ENCODE results near the gene EVPLL.
"Not testable (repeated sequence)": the region's sequence is repeated elsewhere in the genome, so short reads cannot be mapped to it uniquely, and the experiment has no call there.

Gene EVPLL

DNA sequence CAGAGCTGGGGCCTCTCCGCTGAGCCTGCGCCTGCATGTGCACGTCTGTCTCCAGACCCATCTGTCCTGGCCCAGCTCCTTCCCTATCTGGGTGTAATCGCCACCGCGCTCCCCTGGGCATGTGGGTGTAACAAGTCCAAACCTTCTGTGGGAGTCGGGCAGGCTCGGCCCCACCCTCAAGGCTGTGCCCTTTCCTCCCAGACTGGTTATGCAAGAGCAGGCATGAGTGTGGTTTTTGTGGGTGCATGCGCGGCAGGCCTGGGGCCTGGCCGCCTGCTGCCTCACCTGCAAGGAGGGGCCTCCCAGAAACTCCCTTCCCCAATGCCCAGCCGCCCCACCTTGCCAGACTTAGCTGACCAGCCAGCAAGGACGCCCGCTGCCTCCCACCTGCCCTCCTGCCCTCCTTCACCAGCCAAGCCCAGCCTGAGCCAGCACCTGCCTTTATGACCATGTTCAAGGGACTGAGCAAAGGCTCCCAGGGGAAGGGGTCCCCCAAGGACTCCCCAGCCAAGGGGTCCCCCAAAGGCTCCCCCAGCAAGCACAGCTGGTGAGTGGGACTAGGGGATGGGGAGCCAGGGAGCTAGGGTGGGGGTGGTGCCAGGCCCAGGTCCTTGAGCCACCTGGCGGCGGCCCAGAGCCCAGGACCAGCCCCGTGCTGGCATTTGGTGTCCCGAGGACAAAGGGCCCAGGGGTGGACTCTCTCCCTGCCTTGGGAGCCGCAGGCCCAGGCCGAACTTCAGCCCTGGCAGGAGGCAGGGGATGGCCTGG lies at the start of gene EVPLL:
Gene EVPLL, plus strand, starts transcription at position 342 of the 768 bp plus-strand sequence. CDS start 3,160 bp downstream, outside the sequence.
- peak; percentile 46 for DNase-seq

DNA sequence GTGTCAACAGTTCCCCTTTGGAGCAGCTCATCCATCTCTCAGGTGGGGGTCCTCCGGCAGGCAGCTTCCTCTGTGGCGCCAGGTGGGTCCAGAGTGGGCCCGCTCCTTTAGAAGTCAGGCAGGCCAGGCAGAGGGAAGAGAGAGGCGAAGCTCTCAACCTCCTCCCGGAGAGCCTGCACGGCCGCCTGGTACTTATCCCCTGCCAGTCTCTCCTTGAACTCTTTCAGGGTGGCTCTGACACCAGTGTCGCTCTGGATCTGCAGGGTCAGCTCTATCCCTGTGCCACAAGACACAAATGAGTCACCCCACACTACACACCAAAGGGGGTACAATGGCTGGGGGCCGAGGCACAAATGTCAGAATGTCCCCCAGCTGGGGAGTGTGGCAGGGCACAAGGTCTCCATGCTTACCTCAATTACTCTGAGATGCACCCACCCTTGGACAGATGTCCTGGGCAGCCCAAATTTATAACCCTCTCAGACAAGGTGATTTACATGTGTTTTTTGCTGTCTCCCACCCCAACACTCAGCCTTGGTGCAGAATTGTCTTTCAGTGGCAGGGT lies 48.9 kb upstream of the EVPLL start:
- DNase-seq = no peak

DNA sequence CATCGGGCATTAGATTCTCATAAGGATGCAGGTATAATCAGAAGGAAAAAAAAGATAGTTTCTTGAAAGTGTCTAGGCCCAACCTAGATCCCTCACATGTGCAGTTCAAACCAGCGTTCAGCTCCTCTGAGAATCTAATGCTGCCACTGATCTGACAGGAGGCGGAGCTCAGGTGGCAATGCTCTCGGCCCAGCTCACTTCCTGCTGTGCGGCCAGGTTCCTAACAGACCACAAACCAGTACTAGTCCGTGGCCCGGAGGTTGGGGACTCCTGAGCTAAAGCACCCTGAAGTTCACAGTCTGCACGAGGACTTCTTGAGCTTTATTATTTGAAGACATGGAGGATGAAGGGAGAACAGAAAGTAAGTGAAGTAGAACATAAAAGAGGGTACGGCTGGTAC lies 45.7 kb upstream of the EVPLL start:
- DNase-seq = no peak

DNA sequence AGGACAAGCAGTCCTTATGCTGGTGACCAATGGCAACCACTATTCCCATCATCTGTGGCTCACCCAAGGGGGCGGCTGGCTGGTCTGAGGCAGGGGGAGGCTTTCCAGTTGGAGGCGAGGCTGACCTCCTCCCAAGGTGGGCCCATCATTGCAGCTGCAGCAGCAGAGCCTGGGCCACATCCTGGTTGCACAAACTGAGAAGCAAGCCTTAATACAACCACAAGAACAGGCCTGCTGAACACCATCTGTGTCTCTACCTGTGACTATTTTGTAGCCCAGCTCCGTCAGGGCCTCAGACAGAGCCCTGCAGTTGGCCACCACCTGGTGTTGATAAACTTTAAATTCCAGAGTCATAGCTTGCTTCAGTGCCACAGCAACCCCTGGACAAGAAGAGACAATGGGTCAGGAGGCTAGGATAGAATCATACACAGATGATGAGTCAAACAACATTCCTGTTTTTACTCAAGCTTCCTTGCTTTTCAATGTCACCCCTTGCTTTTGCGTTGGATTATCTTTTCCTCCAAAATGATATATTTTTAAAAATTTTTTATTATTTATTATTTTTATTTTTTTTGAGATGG lies 44.6 kb upstream of the EVPLL start:
- DNase-seq = no peak

DNA sequence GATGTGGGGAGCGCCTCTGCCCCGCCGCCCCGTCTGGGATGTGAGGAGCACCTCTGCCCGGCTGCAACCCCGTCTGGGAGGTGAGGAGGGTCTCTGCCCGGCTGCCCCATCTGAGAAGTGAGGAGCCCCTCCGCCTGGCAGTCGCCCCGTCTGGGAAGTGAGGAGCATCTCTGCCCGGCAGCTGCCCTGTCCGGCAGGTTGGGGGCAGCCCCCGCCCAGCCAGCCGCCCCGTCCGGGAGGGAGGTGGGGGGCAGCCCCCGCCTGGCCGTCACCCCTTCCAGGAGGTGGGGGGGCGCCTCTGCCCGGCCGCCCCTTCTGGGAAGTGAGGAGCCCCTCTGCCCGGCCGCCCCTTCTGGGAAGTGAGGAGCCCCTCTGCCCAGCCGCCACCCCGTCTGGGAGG lies 39.4 kb upstream of the EVPLL start:
- DNase-seq = not testable (repeated sequence)

DNA sequence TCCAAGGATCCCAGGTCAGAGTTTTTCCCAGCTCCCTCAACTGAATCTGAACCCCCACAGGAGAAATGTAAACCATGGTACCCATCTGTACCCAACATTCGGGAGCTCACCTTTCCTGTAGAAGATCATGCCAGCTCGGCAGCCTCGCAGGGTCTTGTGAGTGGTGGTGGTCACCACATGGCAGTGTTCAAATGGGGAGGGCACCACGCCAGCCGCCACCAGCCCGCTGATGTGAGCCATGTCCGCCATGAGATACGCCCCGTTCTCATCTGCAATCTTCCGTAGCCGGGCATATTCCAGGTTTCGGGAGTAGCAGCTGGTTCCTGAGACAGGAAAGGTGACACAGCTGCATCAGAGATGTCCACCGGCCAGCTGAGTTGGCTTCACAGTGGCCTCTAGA lies 37.6 kb upstream of the EVPLL start:
- DNase-seq = no peak

DNA sequence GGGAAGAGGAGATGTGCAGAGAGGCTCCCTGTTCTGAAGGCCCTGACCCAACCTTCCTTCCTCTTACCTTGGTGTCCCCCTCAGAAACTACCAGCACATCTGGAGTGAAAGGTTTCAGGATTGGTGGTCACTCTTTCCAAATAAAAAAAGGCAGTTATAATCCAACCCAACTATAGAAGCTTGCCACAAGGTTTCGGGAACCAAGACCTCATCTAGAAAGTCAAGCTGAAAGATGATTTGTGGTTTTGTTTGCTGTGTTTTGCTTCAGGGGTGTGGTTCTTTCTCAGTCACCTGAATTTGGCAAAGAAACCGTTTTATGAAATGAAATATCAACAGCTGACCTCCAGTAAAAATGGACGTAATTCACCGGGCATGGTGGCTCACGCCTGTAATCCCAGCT lies 33.6 kb upstream of the EVPLL start:
- no peak for DNase-seq

DNA sequence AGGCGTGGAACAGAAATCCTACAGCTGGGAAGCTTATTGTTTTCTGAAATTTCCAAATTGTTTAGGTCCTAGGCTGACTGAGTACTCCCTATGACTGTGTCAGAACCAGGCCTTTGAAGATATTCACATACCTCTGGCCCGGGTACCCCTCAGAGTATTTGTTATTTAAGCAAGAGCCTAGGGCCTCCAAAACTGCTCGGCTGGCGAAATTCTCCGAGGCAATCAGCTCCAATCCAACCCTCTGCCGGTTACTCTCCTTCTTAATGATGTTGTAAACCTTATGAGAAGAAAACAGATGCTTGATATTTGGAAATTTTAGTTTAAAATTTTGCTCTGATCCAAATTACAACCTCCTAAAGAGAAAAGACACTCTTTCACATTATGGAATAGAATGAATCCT lies 24.0 kb upstream of the EVPLL start:
- DNase-seq = no peak

DNA sequence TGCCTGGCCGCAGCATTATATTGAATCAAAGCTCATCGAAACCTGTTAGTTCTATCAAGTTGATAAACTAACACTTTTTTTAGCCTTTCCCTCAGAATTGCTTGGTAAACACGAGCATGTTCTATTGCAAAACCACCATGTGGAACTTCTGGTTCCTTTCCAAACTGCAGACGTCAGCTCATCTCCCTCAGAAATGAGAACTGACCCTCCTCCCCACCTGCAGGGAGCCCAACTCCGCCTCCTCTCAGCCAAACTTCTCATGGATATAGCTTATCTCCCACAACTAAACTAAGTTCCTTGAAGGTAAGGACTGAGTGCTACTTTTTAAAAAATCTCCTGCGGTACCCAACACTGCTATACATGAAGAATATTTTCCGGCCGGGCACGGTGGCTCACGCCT lies 21.0 kb upstream of the EVPLL start:
- DNase-seq = no peak

DNA sequence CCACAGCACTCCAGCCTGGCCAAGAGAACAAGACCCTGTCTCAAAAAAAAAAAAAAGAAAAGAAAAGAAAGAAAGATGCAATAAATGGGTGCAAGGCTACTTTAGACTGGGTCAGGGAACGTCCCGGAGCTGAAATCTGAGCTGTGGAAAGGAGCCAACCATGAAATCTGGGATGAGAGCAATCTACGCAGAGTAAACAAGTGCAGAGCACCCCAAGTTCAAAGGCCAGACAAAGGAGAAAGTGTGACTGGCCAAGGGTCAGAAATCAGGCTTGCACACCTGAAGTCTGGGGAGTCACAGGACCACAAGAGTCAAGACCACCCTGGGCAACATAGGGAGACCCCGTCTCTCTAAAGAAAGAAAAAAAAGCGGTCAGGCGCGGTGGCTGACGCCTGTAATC lies 17.1 kb upstream of the EVPLL start:
- DNase-seq = no peak

DNA sequence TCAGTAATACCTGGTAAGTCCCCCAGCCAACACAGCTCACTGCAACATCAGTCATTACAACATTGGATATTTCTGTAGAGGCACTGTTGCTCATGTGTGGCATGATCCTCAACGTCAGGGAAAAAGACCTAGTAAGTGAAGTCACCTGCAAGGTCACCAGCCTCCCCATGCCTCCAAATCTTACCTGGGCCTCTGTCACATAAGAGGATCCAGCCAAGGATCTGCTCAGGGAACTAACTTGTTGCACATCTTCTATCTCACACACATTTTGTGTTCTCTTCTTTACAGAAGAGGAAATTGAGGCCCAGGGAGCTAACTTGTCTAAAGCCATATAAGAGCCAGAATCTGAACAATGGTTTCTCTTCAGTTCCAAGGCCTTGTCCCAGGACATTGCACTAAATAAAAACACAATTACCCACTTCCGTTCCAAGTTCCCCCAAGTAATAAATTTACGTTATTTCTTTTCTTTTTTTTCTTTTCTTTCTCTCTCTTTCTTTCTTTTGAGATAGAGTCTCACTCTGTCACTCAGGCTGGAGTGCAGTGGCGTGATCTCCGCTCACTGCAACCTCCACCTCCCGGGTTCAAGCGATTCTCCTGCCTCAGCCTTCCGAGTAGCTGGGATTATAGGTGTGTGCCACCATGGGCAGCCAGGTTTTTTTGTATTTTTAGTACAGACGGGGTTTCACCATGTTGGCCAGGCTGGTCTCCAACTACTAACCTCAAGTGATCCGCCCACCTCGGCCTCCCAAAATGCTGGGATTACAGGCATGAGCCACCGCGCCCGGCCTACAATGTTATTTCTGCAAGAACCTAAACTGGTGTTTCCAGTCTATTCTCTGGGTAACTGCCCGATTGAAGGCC lies 15.5 kb upstream of the EVPLL start:
- DNase-seq = no peak

DNA sequence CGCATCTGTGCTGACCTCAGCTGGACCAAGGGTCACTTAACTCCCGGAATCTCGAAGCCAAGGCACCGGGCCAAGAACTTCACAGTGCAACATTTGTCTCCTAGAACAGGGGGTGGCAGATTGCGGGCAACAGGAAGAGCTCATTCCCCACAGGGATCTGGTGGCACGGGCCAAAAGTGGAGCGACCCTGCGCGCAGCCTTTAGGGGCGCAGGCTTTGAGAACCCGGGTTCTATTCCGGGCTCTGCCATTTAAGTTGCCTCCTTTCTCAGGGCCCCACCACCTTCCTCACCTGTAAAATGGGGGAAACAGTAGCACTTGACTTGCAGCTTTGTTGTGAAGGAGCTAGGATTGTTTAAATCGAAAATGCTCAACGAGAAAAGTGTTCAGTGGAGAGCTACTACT lies 14.9 kb upstream of the EVPLL start:
- no peak for DNase-seq

DNA sequence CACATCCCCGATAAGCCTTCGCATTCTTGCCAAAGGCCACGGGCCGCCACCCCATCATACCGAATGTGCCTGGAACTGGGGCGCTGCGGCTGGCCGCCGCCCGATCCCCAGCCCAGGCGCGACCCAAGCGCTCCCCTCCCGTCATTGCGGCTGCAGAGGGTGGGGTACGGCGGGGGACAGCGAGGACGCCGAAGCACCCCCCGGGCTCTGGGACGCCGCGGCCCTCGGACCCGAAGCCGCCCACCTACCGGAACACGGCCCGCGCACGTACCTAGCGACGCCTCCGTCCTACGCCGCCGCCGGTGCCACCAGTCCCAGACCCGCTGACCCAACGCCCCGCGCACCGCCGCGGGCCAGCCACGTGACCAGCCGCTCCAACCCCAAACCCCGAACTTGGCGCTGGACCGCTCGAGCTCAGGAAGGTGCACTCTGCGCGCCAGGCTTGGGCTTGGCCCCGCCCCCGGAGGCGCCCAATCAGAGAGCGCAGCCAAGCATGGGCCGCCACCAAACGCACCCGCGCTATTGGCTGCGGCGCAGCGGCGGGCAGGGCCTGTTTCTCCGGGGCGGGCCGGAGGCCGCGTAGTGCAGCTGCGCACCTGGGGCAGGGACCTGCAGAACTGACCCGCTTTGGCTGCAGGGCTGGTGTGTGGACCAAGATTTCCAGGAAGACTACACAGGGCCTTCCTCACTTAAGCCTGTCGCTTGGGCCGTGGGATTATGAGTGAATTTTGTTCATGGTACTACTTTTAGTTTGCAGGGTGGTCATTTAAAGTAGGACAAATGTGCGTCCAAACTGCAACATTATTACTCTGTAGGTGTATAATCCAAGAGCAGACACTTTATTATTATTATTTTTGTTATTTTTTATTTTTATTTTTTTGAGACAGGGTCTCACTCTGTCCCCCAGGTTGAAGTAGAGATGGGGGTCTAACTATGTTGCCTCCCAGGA lies 14.2 kb upstream of the EVPLL start, which contains the start of gene SHMT1:
Gene SHMT1, minus strand, starts transcription at position 450 of the 949 bp plus-strand sequence. CDS start 7,569 bp downstream, outside the sequence.
- peak; percentile 64 for DNase-seq

DNA sequence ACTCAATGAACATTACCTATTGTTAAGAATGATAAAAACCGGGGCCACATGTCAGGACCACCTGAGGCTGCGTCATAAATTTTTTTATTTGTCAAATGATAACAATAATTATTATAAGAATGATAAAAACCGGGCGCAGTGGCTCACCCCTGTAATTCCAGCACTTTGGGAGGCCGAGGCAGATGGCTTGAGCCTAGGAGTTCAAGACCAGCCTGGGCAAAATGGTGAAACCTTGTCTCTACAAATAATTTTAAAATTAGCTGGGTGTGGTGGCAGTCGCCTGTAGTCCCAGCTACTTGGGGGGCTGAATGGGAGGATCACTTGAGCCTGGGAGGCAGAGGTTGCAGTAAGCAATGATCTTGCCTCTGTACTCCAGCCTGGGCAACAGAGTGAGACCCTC lies 13.4 kb upstream of the EVPLL start:
- DNase-seq = no peak

DNA sequence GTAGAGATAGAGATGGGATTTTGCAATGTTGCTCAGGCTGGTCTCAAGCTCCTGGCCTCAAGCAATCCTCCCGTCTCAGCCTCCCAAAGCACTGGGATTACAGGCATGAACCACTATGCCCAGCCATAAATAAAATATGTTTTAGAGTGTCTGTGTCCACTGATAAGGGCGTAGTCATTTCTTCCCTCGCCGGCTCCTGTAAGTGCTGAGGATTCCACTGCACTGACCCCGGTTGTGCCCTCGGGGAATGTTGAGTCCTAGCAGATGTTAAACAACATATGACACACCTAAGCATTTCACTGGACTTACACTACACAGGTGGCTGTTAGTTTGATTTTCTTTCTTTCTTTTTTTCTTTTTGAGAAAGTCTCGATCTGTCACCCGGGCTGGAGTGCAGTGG lies 8.6 kb upstream of the EVPLL start:
- no peak for DNase-seq

DNA sequence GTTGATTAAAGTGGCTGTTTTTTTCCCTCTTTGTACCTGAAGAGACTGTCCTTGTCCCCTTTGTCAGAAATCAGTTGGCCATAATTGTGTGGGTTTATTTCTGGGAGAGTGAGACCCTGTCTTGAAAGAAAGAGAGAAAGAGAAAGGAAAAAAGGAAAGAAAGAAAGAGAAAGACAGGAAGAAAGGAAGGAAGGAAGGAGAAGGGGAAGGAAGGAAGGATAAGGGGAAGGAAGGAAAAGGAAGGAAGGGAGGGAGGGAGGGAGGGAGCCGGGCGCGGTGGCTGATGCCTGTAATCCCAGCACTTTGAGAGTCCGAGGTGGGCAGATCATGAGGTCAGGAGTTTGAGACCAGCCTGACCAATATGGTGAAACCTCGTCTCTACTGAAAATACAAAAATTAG lies 6.8 kb upstream of the EVPLL start:
- no peak for DNase-seq

DNA sequence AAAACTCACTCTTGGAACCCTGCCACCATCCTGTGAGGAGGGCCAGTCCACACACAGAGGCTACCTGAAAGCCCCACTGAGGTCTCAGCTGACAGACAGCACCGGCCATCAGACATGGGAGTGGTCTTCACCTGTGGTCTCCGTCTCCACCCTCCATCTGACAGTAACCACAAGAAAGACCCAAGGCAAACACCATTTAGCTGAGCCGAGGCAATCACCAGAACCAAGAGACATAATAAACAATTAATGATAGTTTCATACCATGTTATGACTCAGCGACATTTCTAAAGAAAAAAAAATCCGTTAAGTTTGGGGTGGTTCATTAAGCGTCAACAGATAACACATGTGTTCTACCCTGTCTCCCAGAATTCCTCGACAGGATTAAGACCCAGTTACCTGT lies 6.1 kb upstream of the EVPLL start:
- DNase-seq = no peak

DNA sequence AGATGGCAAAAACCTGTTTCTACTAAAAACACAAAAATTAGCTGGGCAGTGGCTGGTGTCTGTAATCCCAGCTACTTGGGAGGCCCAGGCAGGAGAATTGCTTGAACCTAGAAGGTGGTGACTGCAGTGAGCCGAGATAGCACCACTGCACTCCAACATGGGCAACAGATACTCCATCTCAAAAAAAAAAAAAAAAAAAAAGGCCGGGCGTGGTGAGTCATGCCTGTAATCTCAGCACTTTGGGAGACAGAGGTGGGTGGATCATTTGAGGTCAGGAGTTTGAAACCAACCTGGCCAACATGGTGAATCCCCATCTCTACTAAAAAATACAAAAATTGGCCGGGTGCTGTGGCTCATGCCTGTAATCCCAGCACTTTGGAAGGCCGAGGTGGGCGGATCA lies 4.4 kb upstream of the EVPLL start:
- DNase-seq = not testable (repeated sequence)

DNA sequence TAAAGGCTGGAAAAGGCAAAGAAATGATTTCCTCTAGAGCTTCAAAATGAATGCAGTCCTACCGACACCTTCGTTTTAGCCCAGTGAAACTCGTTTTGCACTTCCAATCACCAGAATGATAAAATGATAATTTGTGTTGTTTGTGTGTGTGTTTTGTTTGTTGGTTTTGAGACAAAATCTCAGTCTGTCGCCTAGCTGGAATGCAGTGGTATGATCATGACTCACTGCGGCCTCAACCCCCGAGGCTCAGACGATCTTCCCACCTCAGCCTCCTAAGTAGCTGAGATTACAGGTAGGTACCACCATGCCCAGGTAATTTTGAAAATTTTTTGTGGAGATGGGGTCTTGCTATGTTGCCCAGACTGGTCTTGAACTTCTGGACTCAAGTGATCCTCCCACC lies 3.4 kb upstream of the EVPLL start:
- DNase-seq = no peak

DNA sequence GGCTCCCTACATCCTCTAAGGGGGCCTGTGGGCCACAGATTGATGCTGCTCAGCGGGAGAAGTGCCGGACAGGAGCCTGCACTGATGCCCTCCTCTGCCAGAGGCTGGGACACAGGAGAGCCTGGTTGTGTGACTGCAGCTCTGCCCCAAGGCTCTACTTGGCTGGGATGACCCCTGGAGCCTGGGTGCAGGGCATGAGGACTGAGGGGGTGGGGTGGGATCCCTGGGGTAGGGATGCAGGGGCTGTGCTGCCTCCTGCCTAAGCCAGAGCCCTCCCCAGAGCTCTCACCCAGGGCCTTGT lies 577 bp downstream of the EVPLL start:
- DNase-seq = no peak

DNA sequence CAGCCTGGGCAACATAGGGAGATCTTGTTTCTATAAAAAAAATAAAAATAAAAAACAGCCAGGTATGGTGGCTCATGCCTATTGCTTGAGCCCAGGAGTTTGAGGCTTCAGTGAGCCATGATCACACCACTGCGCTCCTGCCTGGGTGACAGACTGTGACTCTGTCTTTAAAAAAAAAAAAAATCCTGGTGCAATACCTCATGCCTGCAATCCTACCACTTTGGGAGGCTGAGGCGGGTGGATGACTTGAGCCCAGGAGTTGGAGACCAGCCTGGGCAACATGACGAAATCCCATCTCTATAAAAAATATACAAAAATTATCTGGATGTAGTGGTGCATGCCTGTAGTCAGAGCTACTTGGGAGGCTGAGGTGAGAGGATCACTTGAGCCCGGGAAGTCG lies 1.0 kb downstream of the EVPLL start:
- not testable (repeated sequence) for DNase-seq
